ENCODE data around the gene CTNNA2. TPM values are rescaled to one million over a fixed set of nuclear protein-coding genes. Genes with fewer than 3 reads are reported as not detected.

The CTNNA2 gene
- total RNA-seq, 1 donor from 2014 or later: 2.9 TPM

DNA sequence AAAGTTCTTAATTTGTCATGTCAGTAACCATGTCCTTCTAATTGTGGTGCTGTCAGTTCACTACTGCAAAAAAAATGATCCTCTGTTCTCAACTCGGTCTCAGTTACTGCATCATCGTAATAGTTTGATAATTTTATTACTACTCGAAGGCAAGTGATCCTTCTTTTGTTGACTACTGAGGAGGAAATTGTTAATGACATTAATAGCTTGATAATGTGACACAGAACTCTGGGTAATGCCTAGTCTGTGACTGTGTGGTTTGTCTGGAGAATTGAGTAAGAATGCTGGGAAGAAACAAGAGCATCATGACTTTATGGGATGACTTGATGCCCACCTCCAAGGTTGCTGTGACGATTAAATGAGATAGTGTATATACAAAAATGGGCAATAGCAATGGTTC lies 524.5 kb downstream of the CTNNA2 start:
- Mint-ChIP-seq H3K27ac (ENCODE audit: unreplicated experiment) (no peak overlapping the region), H3K4me3 (no peak overlapping the region), H3K9me3 (no peaks in the 10 kb centered on the region), H3K36me3 (ENCODE audit: low read depth) (no peaks in the 10 kb centered on the region), H3K27me3 (ENCODE audit: low read depth) (peaks cover 3% of the 10 kb centered on the region), H3K4me1 (no peaks in the 10 kb centered on the region)
- no peak for DNase-seq (ENCODE audit: low read depth, low spot score)
- TF ChIP-seq, protein P1, sequence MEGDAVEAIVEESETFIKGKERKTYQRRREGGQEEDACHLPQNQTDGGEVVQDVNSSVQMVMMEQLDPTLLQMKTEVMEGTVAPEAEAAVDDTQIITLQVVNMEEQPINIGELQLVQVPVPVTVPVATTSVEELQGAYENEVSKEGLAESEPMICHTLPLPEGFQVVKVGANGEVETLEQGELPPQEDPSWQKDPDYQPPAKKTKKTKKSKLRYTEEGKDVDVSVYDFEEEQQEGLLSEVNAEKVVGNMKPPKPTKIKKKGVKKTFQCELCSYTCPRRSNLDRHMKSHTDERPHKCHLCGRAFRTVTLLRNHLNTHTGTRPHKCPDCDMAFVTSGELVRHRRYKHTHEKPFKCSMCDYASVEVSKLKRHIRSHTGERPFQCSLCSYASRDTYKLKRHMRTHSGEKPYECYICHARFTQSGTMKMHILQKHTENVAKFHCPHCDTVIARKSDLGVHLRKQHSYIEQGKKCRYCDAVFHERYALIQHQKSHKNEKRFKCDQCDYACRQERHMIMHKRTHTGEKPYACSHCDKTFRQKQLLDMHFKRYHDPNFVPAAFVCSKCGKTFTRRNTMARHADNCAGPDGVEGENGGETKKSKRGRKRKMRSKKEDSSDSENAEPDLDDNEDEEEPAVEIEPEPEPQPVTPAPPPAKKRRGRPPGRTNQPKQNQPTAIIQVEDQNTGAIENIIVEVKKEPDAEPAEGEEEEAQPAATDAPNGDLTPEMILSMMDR (conservative IDR thresholded peaks at IDR 0.05): no peak

DNA sequence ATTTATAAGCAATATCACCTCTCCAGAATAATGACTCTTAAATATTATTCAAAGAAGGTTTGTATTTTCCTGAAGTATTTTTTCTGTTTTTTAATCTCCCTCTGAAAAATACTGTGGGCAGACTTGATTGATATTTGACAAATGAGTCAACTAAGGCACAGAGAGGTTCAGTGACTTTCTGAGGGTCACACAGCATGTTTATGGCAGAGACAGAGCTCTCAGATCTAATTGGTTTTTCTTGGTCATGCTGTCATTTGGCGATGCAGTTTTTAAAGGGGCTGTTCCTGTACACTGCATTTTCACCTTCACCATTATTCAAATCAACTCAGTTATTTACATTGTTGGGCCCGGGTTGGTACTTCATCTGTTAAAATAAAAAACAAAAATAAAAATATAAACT lies 527.4 kb downstream of the CTNNA2 start:
- Mint-ChIP-seq H3K27me3 (ENCODE audit: low read depth) (peaks cover 3% of the 10 kb centered on the region), H3K4me1 (no peaks in the 10 kb centered on the region), H3K27ac (ENCODE audit: unreplicated experiment) (no peak overlapping the region), H3K9me3 (no peaks in the 10 kb centered on the region), H3K4me3 (no peak overlapping the region), H3K36me3 (ENCODE audit: low read depth) (no peaks in the 10 kb centered on the region)
- DNase-seq (ENCODE audit: low read depth, low spot score): no peak
- TF ChIP-seq, protein P1 (conservative IDR thresholded peaks at IDR 0.05): no peak

DNA sequence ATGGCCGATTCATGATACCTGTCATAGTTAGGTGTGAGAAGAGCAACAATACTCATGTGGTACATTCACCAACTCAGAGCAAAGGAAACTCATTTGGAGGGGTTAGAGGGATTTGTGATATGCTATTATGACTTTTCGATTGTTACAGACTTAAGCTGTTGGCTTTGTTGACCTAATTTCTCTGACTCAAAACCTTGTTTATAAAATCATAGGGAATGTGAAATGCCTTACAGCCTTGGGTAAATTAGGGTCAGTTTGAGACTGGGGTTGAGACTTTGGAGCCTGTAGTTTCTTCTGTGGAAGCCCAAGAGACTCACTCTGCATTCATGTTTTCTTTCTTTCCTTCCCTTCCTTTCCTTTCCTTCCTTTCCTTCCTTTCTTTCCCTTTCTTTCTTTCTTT lies 529.8 kb downstream of the CTNNA2 start:
- H3K27ac Mint-ChIP-seq (ENCODE audit: unreplicated experiment): no peak overlapping the region
- TF ChIP-seq, protein P1 (conservative IDR thresholded peaks at IDR 0.05): no peak
- no peaks in the 10 kb centered on the region for H3K4me1 Mint-ChIP-seq
- H3K9me3 Mint-ChIP-seq: no peaks in the 10 kb centered on the region
- no peaks in the 10 kb centered on the region for H3K36me3 Mint-ChIP-seq (ENCODE audit: low read depth)
- no peaks in the 10 kb centered on the region for H3K27me3 Mint-ChIP-seq (ENCODE audit: low read depth)
- H3K4me3 Mint-ChIP-seq: no peak overlapping the region
- no peak for DNase-seq (ENCODE audit: low read depth, low spot score)

DNA sequence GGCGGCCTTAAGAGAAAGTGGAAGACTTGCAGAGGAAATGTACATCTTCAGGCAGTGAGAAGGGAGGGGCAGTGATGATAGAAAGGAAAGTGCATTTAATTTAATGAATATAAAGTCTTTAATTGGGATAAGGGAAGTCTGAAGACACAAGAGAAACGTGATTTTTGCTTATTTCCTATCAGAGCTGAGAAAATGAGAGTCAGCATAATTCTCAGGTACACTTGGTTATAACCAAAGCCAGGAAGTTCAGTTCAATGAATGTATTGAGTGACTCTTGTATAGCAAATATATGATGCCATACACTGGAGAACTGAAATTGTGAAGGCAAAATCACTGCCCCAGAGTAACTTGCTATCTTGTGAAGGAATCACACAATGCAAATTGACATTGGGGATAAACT lies 535.4 kb downstream of the CTNNA2 start:
- no peak for DNase-seq (ENCODE audit: low read depth, low spot score)
- no peaks in the 10 kb centered on the region for H3K4me1 Mint-ChIP-seq
- TF ChIP-seq, protein P1 (conservative IDR thresholded peaks at IDR 0.05): no peak
- no peaks in the 10 kb centered on the region for H3K36me3 Mint-ChIP-seq (ENCODE audit: low read depth)
- no peak overlapping the region for H3K27ac Mint-ChIP-seq (ENCODE audit: unreplicated experiment)
- H3K27me3 Mint-ChIP-seq (ENCODE audit: low read depth): no peaks in the 10 kb centered on the region
- H3K9me3 Mint-ChIP-seq: no peaks in the 10 kb centered on the region
- no peak overlapping the region for H3K4me3 Mint-ChIP-seq

DNA sequence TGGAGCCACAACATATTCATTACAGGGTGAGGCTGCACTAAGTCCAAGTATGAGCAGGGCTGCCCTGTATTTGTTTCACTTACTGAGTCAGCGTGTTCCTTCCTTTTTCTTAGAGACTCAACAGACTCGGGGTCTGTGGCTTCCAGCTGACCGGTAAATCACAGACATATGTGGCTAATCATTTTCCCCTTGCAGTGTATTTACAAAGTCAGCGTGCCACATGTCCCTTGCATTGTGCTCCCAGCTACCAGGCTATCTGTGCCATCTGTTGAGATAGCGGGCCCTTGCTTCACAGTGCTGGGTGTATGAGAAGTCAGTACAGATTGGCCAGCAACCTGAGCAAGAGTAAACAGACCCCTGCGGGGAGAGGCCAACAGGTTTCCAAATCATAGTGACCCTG lies 537.4 kb downstream of the CTNNA2 start:
- H3K9me3 Mint-ChIP-seq: no peaks in the 10 kb centered on the region
- TF ChIP-seq, protein P1 (conservative IDR thresholded peaks at IDR 0.05): no peak
- no peaks in the 10 kb centered on the region for H3K36me3 Mint-ChIP-seq (ENCODE audit: low read depth)
- H3K27me3 Mint-ChIP-seq (ENCODE audit: low read depth): no peaks in the 10 kb centered on the region
- DNase-seq (ENCODE audit: low read depth, low spot score): no peak
- no peaks in the 10 kb centered on the region for H3K4me1 Mint-ChIP-seq
- no peak overlapping the region for H3K27ac Mint-ChIP-seq (ENCODE audit: unreplicated experiment)
- H3K4me3 Mint-ChIP-seq: no peak overlapping the region
